Measurements from ENCODE around the gene CLGN.
"Not testable (repeated sequence)": the region's sequence is repeated elsewhere in the genome, so short reads cannot be mapped to it uniquely, and the experiment has no call there.

The CLGN gene

DNA sequence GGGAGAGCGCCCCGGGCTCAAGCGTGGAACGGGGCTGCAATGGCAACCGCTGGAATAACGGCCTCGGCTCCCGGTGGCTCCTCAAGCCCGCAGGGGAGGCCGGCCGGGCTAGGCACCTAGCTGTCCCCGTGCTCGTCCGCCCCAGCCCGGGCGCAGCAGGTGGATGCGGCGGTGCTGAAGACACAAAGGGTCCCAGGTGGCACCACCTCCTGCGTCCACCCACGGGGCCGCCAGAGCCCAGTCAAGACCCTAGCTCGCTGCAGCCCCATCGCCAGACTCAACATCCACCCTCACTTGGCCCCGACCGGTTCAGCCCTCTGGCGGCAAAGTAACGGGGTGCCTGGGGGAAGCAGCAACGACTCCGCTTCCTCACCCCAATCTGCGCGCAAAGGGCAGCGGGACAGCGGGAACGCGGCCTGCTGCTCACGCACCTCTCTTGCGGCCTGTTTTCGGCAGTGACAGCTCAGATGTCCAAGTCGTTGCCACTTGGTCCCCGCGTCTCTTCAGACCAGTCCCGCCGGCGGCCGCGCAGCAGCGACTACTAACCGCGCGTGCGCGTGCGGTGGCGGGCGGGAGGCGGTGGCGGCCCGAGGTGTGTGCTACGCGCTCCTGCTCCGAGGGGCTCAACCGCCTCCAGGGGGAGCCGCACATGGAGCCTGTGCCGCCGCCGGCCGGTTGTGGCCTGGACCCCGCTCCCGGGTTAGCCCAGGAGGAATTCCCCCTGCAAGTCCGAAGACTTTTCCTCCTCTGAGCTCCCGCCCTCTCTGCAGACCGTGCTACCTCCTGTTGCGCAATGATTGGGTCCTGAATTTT, at the start of gene CLGN:
TSS of gene CLGN (minus strand) at position 543 of the 813 bp plus-strand sequence. CDS start 14,570 bp downstream, outside the sequence.
- no peak for DNase-seq

GRCh38 chr4:140472156-140472555, 44.7 kb upstream of the CLGN start:
- no peak for DNase-seq

GRCh38 chr4:140469791-140470733, 42.6 kb upstream of the CLGN start:
- no peak for DNase-seq

DNA sequence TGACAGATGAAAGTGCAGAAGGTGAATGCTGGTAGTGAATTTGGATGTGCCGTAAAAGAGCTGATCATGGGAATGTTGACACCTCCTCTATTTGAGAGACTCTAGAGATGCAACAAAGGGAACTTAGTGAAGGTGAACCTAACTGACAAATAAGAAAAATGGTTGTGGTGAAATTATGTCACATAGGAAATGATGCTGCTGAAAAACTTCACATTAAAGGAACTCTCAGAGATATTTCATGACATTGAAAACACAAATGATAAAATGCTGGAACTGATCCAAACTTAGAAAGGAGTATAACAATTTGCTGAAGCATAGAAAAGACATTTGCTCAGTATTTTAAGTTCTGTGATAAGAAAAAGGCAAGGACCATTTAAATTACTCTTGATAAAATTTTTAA, 38.7 kb upstream of the CLGN start:
- DNase-seq = no peak

GRCh38 chr4:140463614-140464013, 36.2 kb upstream of the CLGN start:
- DNase-seq = no peak

GRCh38 chr4:140463182-140463581, 35.7 kb upstream of the CLGN start:
- no peak for DNase-seq

GRCh38 chr4:140450352-140450751, 22.9 kb upstream of the CLGN start:
- no peak for DNase-seq

DNA sequence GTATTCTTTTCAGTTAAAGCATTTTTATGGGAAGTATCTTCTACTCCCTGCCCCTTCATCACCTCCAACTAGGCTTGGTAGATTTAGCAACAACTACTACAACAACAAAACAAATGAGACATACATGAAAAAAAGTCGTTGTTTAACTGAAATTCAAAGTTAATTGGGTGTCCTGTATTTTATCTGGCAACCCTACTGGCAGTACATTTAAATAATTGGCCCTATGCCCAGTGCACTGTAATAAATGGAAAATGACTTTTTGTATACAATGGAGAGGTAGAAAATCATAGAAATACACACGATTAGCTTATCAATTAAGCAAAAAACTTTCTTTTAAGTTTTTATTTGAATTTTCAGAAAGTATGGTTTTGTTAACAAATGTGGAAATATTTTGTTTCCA, 21.4 kb upstream of the CLGN start:
- DNase-seq = no peak

GRCh38 chr4:140448162-140448561, 20.7 kb upstream of the CLGN start:
- no peak for DNase-seq

GRCh38 chr4:140444347-140444746, 16.9 kb upstream of the CLGN start:
- DNase-seq = not testable (repeated sequence)

GRCh38 chr4:140439644-140440142, 12.2 kb upstream of the CLGN start:
- DNase-seq = no peak

GRCh38 chr4:140427919-140428471, 547 bp upstream of the CLGN start:
- no peak for DNase-seq

GRCh38 chr4:140426610-140427105, 790 bp downstream of the CLGN start:
- no peak for DNase-seq

DNA sequence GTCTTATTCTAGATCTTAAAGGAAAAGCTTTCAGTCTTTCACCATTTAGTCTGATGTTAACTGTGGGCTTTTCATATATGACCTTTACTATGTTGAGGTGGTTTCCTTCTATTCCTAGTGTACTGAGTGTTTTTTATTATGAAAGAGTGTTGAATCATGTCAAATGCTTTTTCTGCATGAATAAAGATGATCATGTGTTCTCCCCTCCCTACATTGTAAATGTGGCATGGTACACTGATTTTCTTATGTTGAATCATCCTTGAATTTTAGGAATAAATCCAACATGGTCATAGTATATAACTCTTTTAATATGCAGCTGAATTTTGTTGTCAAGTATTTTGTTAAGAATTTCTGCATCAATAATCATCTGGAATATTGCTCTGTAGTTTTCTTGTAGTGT, 4.3 kb downstream of the CLGN start:
- DNase-seq = no peak

- DNase-seq = not testable (repeated sequence)
Observed at GRCh38 chr4:140413130-140413969, 14.1 kb downstream of the CLGN start.

DNA sequence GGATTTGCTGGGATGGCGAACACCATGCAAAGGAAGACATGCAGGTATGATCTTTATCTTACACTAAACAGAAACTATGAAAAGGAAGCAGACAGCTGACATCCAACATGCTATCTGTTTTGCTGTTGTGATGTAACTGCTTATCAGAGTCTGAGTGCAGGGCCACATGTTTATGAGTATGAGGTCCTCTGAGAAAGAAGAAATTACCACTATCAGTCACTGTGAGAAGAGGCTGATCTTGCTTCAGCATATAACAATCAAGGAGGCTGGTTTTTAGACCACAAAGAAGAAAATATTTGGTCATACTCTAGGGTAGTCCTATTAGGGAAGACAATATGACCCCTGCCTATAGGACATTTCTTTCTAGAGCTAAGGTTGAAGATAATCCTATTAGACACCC, 18.5 kb downstream of the CLGN start:
- DNase-seq = no peak

DNA sequence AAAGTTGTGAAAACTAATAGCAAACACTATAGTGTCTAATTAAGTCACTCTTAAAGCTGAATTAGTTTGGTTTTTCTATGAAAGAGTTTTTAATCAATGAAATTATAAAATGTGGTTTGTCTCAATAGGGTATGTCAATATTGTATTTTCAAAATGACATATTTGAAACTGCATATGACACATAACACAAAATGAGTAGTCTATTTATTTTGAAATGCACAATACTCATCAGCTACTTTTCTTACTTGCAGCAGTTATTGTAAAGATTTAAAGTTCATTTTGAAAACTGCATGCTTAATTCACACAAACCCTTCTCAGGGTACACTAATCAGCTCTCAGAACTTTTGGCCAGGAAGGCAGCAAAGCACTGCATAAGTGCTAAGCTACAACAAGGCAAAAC, 21.2 kb downstream of the CLGN start:
- no peak for DNase-seq

DNA sequence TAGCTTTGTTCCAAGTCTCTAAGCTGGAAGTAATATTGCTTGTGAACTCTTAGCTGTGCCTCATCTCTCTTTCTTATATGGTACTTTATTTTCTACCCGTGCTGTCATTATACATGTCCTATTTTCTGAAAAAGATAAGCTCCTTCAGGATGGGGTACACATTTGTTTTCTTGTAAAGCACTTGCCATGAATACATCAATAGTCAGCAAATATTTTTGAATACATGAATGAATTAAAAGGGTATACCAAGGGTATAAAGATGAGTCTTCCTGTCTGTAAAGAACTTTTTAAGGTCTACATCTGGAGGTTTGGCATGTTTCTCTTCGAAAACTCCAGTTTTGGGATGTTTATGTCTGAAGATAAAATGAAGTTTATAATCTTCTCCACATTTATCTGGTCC, 27.3 kb downstream of the CLGN start:
- no peak for DNase-seq

GRCh38 chr4:140395668-140396067, 31.8 kb downstream of the CLGN start:
- DNase-seq = no peak

- DNase-seq = no peak
Observed at GRCh38 chr4:140388015-140388414, 39.4 kb downstream of the CLGN start.

GRCh38 chr4:140382732-140383131, 44.7 kb downstream of the CLGN start:
- no peak for DNase-seq

DNA sequence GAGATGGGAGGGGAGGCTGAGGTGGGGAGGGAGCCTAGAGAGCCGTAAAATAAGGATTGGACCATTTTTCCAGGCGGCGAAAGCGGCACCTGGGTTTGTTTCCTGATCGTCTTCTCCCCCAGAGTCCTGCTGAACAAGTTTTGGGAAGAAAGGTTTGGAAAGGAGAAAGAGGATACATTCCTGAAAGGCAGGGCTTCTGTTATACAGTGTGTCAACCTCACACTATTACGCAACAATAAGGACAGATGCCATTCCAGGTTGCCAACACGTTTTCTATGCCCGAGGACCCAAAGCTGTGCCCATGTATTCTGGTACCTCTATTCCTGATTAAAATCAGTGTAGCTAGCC, 53.3 kb downstream of the CLGN start:
- DNase-seq = no peak

Data from NK-92 treated with Interleukin-12 subunit alpha and Interleukin-12 subunit beta, amount 100 ng/mL, for 24 hours (cell line).